Measurements from ENCODE around the gene ADAM19.
A peak's percentile ranks its signal among the peaks of the same experiment; 100 is the strongest.

ADAM19 gene

DNA sequence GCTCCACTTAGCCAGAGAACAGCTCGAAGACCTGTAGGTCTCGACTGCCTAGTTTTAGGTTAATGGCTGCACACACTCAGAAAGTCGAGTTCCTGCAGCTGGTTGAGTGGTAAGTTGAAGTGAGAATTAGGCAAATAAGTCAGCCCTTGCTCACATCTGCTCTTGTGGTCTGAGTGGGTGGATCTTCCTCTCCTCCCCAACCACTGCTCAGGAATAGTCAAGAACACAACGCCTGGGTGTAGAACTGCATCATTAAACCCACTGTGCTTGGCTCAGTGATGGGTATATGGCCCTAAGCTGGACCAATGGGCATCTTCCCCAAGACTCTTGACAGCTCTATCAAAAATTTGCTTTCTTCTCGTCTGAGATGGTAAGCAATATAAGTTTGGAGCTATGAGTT lies 20.9 kb upstream of the ADAM19 start:
- DNase-seq, result no peak

DNA sequence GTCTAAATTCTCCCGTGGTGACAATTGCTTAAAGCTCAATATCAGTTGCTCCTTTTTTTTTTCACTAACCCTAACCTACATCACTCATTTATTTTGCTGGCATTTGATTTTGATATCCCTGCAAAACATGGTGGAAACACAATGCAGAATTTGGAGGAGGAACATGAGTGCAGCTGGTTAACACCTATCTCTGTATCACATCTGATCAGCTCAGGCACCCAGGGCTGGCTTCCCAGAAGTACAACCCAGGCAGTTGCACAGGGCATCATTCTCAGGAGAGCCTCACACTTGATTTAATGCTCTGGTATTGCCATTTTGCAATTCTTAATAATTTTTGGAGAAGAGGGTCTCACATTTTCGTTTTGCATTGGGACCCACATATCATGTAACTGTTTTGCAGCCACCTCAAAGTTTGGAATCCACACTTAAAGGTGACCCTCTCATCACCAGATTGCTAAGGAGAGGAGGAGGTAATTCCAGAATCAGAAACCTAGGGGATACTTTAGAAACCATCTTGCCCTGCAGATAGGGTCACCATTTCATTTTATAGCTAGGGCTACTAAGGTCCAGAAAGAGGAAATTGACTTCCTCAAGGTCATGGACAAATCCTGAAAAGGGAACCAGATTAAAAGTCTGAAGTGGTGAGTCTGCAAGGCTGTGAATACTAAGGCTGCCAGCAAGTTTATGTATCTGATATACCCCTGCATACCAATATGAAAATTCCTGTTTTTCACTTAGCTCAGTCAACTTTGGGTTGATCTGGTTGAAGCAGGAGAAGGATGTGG lies 19.3 kb upstream of the ADAM19 start:
- DNase-seq, result no peak

DNA sequence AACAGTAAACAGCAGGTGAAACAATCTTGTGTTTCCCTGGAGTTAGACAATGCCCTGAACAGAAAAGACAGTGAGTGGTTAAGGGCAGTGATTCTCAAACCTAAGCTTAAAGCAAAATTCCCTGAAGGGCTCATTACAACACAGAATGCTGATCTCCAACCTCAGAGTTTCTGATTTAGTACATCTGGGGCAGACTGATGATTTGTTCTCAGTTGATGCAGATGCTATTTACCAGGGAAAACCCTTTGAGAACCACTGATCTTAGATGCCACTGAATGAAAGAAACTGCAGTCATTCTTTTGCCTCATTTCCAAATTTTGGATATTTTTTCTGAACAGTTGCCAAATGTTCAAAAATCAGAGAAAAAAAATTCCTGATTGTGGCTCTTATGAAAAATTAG lies 18.7 kb upstream of the ADAM19 start:
- DNase-seq, result no peak

DNA sequence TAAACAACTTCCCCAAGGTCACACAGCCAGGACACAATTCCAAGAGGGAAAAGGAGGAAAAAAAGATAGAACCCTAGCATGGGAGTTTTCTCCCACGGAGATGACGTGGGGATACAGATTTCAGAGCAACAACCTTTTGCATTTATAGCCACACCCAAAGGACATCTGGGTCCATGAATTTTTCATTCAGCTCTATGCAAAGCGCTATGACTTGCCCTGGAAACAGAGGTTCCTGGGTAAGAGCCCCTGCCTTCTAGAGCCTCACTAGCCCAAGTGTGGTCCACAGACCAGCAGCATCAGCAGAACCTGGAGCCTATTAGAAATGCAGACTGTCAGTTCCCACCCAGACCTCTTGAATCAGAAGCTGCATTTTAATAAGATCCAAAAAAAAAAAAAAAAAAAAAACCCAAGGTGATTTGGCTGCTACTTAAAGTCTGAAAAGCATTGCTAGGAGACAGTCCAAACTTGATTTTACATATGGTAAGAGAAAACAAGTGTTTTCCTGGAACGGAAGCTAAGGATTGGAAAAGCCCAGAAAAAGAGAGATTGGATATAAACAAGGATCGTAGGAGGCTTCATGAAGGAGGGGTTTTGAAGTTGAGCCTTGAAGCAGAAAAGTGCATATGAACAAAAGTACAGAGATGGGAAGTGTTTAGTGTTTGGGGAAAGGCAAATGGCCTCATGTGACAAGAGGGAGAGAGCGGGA lies 17.6 kb upstream of the ADAM19 start:
- peak; percentile 26 for DNase-seq

DNA sequence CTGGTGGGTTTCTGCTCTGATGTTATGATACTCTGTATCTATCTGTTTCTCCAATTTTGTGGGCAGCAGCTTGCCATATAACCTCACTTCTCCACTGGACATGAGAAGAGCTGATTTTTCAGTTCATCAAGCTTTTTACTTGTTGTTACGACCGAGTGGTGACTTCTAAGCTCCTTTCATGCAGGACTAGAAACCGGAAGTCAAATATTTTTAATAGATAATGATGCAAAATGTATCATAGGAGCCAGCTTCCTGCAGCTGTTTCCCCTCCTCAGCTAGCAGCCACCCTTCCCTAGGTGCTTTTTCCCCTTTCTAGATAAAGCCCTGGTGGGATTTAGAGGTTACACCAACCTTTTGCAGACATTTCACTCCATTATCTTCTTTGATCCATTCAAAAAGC lies 17.0 kb upstream of the ADAM19 start:
- DNase-seq, result no peak

DNA sequence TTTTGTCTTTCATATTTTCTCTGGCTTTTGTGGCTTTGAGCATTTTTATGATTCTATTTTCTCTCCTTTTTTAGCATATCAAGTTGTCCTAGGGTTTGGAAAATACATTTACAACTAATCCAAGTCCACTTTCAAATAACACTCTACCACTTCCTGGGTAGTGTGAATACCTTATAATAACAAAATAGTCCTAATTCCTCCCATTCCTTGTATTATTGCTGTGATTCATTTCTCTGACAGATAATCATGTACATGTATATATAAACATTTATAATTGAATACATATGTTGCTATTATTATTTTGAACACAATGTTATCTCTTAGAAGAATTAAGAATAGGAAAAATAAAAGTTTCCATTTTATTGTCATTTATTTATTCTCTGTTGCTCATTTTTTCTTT lies 14.9 kb upstream of the ADAM19 start:
- DNase-seq, result no peak

DNA sequence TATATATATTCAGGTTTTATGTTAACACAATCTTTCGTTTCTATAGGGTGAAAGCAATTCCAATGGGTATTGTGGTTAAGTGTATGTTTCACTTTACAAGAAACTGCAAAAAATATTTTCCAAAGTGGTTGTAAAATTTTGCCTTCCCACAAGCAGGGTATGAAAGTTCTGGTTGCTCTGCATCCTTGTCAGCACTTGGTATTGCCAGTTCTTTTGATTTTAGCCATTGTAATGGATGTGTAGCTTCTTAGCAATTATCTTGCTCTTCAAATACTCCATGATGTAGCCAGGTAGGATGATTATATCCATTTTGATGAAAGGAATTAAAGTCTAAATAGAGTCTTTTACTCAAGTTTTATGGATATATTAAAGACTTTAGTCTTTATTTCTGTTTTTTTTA lies 9.1 kb upstream of the ADAM19 start:
- DNase-seq, result no peak

DNA sequence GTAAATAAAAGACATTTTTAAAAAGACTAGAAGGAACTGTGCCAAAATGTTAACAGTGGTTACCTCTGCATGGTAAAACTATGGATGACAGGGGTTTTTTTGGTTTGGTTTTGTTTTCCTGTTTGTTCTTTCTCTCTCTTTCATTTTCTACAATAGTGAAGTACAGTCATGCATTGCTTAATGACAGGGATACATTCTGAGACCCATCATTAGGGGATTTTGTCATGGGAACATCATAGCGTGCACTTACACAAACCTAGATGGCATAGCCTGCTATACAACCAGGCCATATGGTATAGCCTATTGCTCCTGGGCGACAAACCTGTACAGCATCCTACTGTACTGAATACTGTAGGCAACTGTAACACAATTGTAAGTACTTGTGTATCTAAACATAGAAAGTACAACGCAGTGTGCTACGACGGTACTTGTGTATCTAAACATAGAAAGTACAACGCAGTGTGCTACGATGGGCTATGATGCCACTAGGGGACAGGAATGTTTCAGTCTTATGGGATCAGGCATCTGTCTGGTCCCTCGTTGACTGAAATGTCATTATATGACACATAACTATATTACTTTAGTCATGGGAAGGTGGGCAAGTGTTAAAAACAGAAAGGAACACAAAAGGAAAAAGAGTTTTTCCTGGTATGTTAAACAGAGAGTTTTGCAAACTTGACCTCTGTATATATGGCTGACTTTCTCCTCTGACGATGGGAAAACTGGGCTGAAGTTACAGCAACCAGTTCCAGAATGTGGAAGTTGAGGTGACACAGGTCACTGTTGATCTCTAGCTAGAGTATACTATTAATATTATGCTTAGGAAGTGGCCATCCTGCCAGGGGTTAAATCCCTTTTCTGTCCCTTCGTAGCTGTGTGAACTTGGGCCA lies 7.4 kb upstream of the ADAM19 start:
- DNase-seq, result no peak

DNA sequence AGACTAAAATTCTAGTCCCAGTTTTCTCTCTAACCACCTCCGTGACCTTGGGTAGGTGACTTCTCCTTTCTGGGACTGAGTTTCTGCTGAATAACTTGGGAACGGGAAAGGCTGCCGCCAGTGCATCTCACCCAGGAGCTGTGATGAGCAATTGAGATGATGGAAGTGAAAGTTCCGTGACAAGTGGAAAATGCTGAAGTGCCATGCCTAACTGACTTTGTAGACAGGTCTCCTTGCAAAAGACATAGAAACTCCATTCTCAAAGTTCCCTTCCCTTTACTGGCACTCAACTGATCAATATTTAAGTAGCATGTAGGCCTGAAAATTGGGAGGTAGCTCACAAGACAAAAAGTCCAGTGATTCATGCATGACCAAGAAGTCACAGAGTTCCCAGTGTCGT lies 6.3 kb upstream of the ADAM19 start:
- DNase-seq, result no peak

DNA sequence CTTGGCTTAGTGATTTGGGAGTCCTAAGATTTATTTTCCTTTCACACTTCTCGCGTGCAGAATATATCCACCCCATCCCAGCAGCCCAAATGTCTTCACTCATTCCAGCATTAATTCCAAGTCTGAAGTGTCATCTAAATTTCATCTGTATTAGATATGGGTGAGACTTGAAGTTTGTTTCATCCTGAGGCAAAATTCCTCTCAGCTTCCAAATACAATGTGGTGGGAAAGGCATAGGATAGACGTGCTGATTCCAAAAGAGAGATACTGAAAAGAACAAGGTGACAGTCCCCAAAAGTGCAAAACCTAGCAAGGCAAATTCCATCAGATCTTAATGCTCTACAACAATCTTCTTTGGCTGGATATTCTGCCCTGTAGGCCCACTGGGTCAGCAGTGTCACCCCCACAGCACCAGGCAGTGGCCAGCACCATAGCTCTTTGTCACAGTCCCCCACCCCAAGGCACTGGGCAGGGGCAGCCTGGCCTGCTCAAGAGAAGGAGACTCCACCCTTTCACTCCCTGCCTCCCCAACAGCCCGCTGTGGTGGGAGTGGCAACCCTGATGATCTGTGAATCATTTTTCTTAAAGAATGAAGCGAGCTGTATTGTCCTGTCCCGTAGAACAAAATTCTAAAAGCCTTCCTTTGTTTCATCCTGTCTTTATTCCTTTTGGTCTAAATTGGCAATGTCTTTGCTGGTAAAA lies 2.7 kb upstream of the ADAM19 start:
- DNase-seq, result no peak

DNA sequence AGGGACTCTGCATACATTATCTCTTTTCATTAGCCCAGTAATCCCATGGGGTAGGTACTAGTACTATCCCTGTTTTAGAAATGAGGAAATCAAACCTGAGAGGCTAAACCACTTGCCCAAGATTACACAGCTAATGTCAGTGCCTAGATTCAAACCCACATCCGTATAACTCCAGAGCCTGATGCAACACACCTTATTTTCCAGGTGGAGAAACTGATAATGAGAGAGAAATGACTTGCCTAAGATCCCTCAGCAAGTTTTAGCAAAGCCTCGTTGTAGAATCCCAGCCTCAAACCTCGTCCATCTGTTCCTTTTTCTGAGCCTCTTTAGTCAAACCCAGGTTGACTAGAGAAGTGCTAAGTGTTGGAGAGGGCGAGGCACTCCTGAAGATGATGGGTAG lies 1.1 kb upstream of the ADAM19 start:
- no peak for DNase-seq

DNA sequence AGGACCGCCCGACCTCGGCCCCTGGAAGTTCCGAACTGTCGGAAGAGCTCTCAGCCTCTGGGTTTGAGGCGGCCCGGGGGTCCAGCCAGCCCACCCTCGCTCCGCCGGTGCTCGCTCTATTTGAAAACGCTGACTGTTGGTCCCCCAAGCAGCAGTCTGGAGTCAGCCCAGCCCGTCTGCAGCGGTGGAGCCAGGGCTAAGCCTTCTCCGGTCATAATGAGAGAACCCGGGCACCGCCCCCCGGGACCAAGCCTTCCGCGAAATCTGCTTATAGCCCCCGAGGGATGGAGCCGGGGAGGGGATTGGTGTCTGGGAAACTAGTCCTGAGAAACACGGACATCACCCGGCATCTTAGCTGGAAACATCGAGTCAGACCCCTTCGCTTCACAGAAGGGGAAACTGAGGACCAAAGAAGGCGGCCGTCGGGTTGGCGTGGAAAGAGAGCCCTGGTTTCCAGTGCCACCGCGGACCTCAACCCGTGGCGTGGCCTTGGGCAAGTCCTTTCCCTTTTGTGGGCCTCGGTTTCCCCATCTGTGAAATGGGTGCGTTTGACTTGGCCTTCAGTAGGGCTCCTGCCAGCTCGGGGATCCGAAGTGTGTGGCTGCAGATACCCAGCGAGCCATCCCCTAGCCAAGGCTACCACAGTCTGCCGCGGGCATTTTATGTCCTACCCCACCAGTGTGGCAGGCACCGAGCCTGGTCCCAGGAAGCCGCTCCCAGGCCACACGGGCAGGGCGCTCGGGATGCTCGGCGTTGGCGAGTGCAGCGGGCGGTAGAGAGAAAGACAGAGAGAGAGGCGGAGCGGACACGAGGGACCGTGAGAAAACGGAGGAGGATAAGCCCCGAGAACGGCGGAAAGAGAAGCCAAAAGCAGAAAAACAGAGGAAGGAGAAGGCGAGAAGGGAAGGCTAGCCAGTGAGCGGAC lies 857 bp downstream of the ADAM19 start:
- no peak for DNase-seq

DNA sequence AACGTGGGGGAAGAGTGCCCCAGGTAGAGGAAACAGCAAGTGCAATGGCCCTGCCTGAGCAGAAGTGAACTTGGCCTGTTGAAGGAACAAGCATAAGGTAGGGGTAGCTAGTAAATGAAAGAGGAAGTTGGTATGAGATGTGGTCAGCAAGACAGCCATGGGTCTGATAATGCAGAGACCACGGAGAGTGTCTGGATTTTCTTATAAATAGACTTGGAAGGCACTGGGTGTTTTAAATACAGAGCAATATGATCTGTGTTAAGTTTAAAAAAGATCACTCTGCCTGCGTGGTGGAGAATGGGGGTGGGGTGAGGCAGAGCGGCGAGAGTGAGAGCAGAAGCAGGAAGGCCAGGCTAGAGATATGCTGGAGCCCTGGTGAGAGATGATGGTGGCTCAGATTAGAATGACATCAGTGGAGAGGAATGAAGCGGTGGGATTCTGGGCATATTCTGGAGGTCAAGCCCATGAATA lies 4.2 kb downstream of the ADAM19 start:
- DNase-seq, result no peak

DNA sequence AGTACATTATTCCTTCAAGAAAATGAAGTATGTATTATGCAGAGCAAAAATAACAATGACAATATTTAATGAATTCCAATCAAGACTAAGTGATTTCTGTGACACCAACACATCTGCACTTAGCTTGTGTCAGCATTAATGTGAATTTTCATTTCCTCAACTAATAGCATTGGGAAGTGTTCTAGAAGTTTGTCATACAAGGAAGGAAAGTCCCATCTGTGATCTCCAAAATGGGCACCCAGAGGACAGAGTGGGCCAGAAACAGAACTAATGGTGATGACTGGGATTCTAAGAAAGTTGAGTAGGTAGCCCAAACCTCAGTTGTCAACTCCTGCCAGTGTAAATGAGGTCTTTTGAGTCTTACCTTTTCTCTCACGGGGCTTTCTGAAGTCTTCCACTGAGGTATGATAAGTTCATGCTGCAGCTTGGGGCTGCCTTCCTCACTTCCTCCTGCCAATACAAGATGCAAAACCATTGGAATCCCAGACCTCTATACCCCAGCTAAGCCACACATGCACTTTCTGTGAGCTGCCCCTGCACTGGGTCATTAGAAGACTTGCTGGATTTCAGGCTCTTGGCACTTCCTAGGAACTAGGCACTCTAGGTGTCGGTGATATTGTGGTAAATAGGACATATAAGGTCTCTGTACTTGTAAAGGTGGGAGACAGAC lies 4.9 kb downstream of the ADAM19 start:
- no peak for DNase-seq

DNA sequence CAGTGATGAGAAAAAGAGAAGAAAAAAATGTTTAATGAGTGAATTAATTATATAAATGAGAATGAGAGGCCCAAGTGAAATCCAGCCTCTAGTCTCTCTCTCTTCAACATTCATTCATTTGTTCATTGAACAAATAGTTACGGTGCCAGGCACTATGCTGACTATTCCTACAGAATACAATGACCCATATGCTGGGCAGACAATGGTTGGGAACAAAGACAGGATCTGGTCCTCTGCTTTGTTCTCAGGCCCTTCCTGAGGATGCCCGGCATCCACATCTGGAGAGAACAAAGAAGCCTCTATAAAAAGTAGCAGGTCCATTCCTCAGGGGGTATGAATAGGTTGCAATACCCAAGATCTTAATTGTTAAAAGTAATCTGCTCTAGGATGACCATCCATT lies 6.9 kb downstream of the ADAM19 start:
- DNase-seq, result peak; percentile 34

DNA sequence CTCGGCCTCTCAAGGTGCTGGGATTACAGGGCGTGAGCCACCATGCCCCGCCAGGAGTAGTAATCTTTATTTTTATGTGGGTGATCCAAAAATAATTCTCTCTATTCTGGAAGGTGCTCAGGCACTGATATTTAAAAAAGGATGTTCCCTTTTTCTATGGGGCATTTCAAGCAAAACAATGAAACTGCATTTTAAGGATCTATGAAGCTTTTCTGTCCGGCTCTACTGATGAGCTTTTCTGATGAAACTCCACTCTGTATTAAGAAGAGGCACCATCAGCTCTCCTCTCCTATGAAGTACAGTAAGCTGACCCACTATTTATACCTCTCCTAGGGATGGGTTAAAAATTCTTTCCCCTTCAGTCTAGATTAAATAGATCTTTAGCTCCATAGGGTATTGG lies 7.4 kb downstream of the ADAM19 start:
- DNase-seq, result no peak

DNA sequence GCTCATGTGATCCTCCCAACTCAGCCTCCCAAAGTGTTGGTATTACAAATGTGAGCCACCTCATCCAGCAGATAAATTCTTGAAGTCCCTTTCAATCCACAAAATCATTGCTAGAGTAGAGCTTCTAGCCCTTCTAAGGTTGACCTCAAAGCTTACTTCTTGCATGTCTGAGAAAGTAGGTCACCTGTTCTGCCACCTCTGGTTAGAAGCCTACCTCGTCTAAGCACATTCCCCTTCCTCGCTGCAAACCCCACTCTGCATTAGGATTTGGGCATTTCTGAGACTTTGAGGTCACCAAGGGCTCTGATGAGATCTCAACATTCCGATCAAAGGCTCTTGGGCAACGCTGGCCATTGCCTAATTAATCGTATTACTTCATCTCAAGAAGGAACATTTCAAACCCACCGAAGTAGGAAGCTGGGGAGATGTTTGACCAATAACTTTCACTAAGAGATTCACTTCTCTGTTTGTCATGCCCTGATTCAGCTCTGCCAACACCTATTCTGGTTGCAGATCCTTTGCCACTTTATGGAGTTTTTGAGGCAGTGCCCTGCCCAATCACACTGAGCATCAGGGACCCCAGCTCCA lies 8.6 kb downstream of the ADAM19 start:
- no peak for DNase-seq

DNA sequence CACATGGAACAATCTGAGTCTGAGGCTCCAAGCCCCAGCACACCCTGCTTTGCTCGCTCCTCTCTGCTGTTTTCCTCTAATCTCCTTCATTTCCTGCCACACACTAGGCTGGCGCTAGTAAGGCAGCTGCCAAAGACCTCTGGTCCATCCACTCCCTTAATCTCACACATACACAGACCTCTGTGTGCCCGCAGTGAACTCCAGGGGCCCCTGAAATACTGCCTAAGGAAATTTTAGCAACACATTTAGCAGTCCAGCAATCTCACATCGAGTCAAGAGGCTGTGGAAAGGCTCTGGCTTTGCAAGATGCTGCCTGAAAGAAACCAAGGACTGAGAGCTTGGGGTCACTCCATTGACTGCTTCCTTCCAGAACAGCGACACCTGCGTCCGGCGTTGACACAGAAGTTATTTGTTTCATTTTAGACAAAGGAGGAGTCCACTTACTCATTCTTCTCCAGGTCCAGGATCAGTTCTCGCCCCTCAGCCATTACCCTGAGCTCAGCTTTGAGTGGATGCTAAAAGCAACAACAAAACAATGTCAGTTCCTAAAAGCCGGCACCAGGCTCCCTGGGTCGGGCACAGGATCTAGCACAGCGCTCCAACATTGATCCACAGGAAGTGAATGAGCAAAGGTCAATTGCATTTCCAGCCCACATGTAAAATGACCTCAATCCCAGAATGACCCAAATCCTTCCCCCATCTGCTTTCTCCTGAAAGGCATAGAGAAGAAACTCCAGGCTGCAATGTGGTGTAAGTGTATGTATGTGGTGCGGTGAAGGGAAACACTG lies 11.5 kb downstream of the ADAM19 start:
- peak; percentile 30 for DNase-seq

DNA sequence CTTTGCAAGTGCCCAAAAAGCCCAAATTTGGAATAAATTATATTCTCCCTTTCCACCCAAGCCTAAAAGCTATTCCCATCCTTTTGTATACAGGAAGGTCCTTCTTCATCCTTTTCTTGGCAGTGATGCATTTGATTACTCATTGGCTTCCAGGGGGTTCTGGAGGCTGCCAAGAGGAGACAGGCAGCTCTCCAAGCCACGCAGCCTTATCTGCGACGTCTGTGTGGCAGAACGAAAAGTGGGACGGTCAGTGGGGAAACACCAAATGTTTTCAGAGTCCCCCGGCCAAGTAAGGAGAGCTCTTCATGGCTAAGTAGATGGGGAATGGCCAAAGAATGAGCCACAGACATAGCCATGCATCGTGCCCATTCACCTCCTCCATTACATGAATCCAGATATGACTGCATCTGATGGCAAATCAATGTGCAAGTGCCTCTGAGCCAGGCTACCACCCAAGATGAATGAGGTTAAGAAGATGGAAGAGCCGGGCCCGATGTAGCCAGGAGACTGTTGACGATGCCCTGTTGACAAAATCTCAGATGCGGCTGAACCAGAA lies 12.1 kb downstream of the ADAM19 start:
- no peak for DNase-seq

Data from retina (tissue), 1 donor.